Activated naive CD4-positive, alpha-beta T cell treated with anti-CD3 and anti-CD28 coated beads, Interleukin-2, amount 10 ng/mL, durations not matched to agents 7 days and 5 days (primary cell): ENCODE data around the gene DOK6.
A peak's percentile ranks its signal among the peaks of the same experiment; 100 is the strongest.
"Not testable (repeated sequence)": the region's sequence is repeated elsewhere in the genome, so short reads cannot be mapped to it uniquely, and the experiment has no call there.

Source experiments
- CTCF ChIA-PET: fragments of 350-600 bp; sonication (Branson Sonifier 250); formaldehyde crosslinking; loops from one replicate; lab custom pipeline; 2021; ENCODE audit warnings: antibody characterized with exemption; lab: Charles Lee
- DNase-seq: peaks from one replicate; pipeline ENCODE4 v3.0.0-alpha.2; 2020
- H3K27ac Mint-ChIP-seq: one replicate; pipeline ENCODE4 v1.8.0; 2021; ENCODE audit warnings: mild to moderate bottlenecking, moderate library complexity, mixed read lengths
- H3K27me3 Mint-ChIP-seq: one replicate; pipeline ENCODE4 v1.8.0; 2021; ENCODE audit warnings: mild to moderate bottlenecking, mixed read lengths
- H3K36me3 Mint-ChIP-seq: one replicate; pipeline ENCODE4 v1.8.0; 2021; ENCODE audit warnings: mixed read lengths
- H3K4me1 Mint-ChIP-seq: one replicate; pipeline ENCODE4 v1.8.0; 2021; ENCODE audit warnings: mixed read lengths
- H3K4me3 Mint-ChIP-seq: one replicate; pipeline ENCODE4 v1.8.0; 2021; ENCODE audit warnings: mild to moderate bottlenecking, moderate library complexity, mixed read lengths
- H3K9me3 Mint-ChIP-seq: one replicate; pipeline ENCODE4 v1.8.0; 2021; ENCODE audit warnings: mixed read lengths

The DOK6 gene

GRCh38 chr18:69400253-69400975, at the start of gene DOK6:
Gene DOK6, plus strand, starts transcription at chr18:69400888.
- no peak for DNase-seq
- peak within 1 kb of the TSS; percentile 29 for H3K27ac Mint-ChIP-seq
- peaks cover 51% of the 10 kb centered on the region for H3K27me3 Mint-ChIP-seq
- H3K4me3 Mint-ChIP-seq: peak within 1 kb of the TSS; percentile 54
- peaks cover 13% of the 10 kb centered on the region for H3K4me1 Mint-ChIP-seq
- CTCF ChIA-PET: no interaction called here
- H3K9me3 Mint-ChIP-seq: no peaks in the 10 kb centered on the region
- peaks cover 5% of the 10 kb centered on the region for H3K36me3 Mint-ChIP-seq

GRCh38 chr18:69353023-69353422, 47.7 kb upstream of the DOK6 start:
- Mint-ChIP-seq H3K9me3 (no peaks in the 10 kb centered on the region), H3K4me1 (no peaks in the 10 kb centered on the region), H3K36me3 (no peaks in the 10 kb centered on the region), H3K27me3 (no peaks in the 10 kb centered on the region), H3K4me3 (no peak overlapping the region), H3K27ac (no peak overlapping the region)
- no peak for DNase-seq
- CTCF ChIA-PET: no interaction called here

- H3K4me3 Mint-ChIP-seq: no peak overlapping the region
- no peak overlapping the region for H3K27ac Mint-ChIP-seq
- CTCF ChIA-PET: no interaction called here
- no peak for DNase-seq
- H3K9me3 Mint-ChIP-seq: peaks cover 9% of the 10 kb centered on the region
- no peaks in the 10 kb centered on the region for H3K27me3 Mint-ChIP-seq
- no peaks in the 10 kb centered on the region for H3K36me3 Mint-ChIP-seq
- no peaks in the 10 kb centered on the region for H3K4me1 Mint-ChIP-seq
These were observed 43.1 kb upstream of the DOK6 start for GRCh38 chr18:69357590-69357989.

GRCh38 chr18:69358212-69358895, 42.3 kb upstream of the DOK6 start:
- no peaks in the 10 kb centered on the region for H3K36me3 Mint-ChIP-seq
- peaks cover 9% of the 10 kb centered on the region for H3K9me3 Mint-ChIP-seq

GRCh38 chr18:69359768-69360167, 40.9 kb upstream of the DOK6 start:
- H3K9me3 Mint-ChIP-seq, H3K36me3 Mint-ChIP-seq, H3K27me3 Mint-ChIP-seq, H3K27ac Mint-ChIP-seq, DNase-seq, H3K4me3 Mint-ChIP-seq, H3K4me1 Mint-ChIP-seq, CTCF ChIA-PET: not testable (repeated sequence)

More at GRCh38 chr18:69358212-69358895, 42.3 kb upstream of the DOK6 start:
- CTCF ChIA-PET: no interaction called here
- Mint-ChIP-seq H3K27me3 (no peaks in the 10 kb centered on the region), H3K27ac (no peak overlapping the region), H3K4me3 (no peak overlapping the region), H3K4me1 (no peaks in the 10 kb centered on the region)
- DNase-seq: no peak

- H3K4me1 Mint-ChIP-seq: no peaks in the 10 kb centered on the region
- no peak overlapping the region for H3K4me3 Mint-ChIP-seq
- DNase-seq: no peak
- peaks cover 5% of the 10 kb centered on the region for H3K9me3 Mint-ChIP-seq
- no peaks in the 10 kb centered on the region for H3K36me3 Mint-ChIP-seq
- H3K27me3 Mint-ChIP-seq: no peaks in the 10 kb centered on the region
- no peak overlapping the region for H3K27ac Mint-ChIP-seq
- CTCF ChIA-PET: no interaction called here
These were observed 35.8 kb upstream of the DOK6 start for GRCh38 chr18:69364930-69365329.

GRCh38 chr18:69365658-69366057, 35.0 kb upstream of the DOK6 start:
- Mint-ChIP-seq H3K4me1 (no peaks in the 10 kb centered on the region), H3K4me3 (no peak overlapping the region), H3K27me3 (no peaks in the 10 kb centered on the region), H3K27ac (no peak overlapping the region), H3K9me3 (peaks cover 2% of the 10 kb centered on the region), H3K36me3 (no peaks in the 10 kb centered on the region)
- DNase-seq: no peak
- CTCF ChIA-PET: no interaction called here

GRCh38 chr18:69367104-69367503, 33.6 kb upstream of the DOK6 start:
- no peak overlapping the region for H3K4me3 Mint-ChIP-seq
- no peak for DNase-seq
- H3K27ac Mint-ChIP-seq: no peak overlapping the region
- no peaks in the 10 kb centered on the region for H3K27me3 Mint-ChIP-seq
- CTCF ChIA-PET: no interaction called here
- no peaks in the 10 kb centered on the region for H3K4me1 Mint-ChIP-seq
- no peaks in the 10 kb centered on the region for H3K36me3 Mint-ChIP-seq
- no peaks in the 10 kb centered on the region for H3K9me3 Mint-ChIP-seq

- Mint-ChIP-seq H3K27ac (no peak overlapping the region), H3K4me1 (no peaks in the 10 kb centered on the region), H3K9me3 (no peaks in the 10 kb centered on the region), H3K4me3 (no peak overlapping the region), H3K36me3 (no peaks in the 10 kb centered on the region), H3K27me3 (no peaks in the 10 kb centered on the region)
- no peak for DNase-seq
- CTCF ChIA-PET: no interaction called here
These were observed 29.0 kb upstream of the DOK6 start for GRCh38 chr18:69371729-69372128.

- H3K27me3 Mint-ChIP-seq: no peaks in the 10 kb centered on the region
- CTCF ChIA-PET: no interaction called here
- H3K27ac Mint-ChIP-seq: no peak overlapping the region
- no peak for DNase-seq
- H3K4me3 Mint-ChIP-seq: no peak overlapping the region
- H3K9me3 Mint-ChIP-seq: no peaks in the 10 kb centered on the region
- no peaks in the 10 kb centered on the region for H3K36me3 Mint-ChIP-seq
- no peaks in the 10 kb centered on the region for H3K4me1 Mint-ChIP-seq
These were observed 20.4 kb upstream of the DOK6 start for GRCh38 chr18:69380324-69380723.

GRCh38 chr18:69383186-69383585, 17.5 kb upstream of the DOK6 start:
- no peak overlapping the region for H3K4me3 Mint-ChIP-seq
- H3K36me3 Mint-ChIP-seq: no peaks in the 10 kb centered on the region
- CTCF ChIA-PET: no interaction called here
- H3K4me1 Mint-ChIP-seq: no peaks in the 10 kb centered on the region
- no peaks in the 10 kb centered on the region for H3K27me3 Mint-ChIP-seq
- H3K9me3 Mint-ChIP-seq: no peaks in the 10 kb centered on the region
- no peak overlapping the region for H3K27ac Mint-ChIP-seq
- DNase-seq: no peak

GRCh38 chr18:69387186-69387585, 13.5 kb upstream of the DOK6 start:
- H3K36me3 Mint-ChIP-seq: no peaks in the 10 kb centered on the region
- H3K4me1 Mint-ChIP-seq: no peaks in the 10 kb centered on the region
- no peak for DNase-seq
- no peaks in the 10 kb centered on the region for H3K9me3 Mint-ChIP-seq
- no peak overlapping the region for H3K4me3 Mint-ChIP-seq
- no peak overlapping the region for H3K27ac Mint-ChIP-seq
- CTCF ChIA-PET: no interaction called here
- H3K27me3 Mint-ChIP-seq: no peaks in the 10 kb centered on the region

- Mint-ChIP-seq H3K36me3 (no peaks in the 10 kb centered on the region), H3K4me3 (no peak overlapping the region), H3K27me3 (no peaks in the 10 kb centered on the region), H3K27ac (no peak overlapping the region), H3K4me1 (no peaks in the 10 kb centered on the region), H3K9me3 (no peaks in the 10 kb centered on the region)
- DNase-seq: no peak
- CTCF ChIA-PET: no interaction called here
These were observed 12.5 kb upstream of the DOK6 start for GRCh38 chr18:69388222-69388621.

GRCh38 chr18:69397096-69397495, 3.6 kb upstream of the DOK6 start:
- CTCF ChIA-PET: interaction anchor here (0.6 kb wide), 1 partner anchor 210 kb away, joined by 3 read pairs; no protein-coding TSS in a partner anchor
- Mint-ChIP-seq H3K36me3 (peaks cover 5% of the 10 kb centered on the region), H3K27ac (no peak overlapping the region), H3K27me3 (peaks cover 28% of the 10 kb centered on the region), H3K9me3 (no peaks in the 10 kb centered on the region), H3K4me3 (no peak overlapping the region), H3K4me1 (peaks cover 11% of the 10 kb centered on the region)
- no peak for DNase-seq

GRCh38 chr18:69399253-69399652, 1.4 kb upstream of the DOK6 start:
- Mint-ChIP-seq H3K4me1 (peaks cover 13% of the 10 kb centered on the region), H3K27ac (no peak overlapping the region), H3K4me3 (no peak overlapping the region), H3K36me3 (peaks cover 5% of the 10 kb centered on the region), H3K27me3 (peaks cover 44% of the 10 kb centered on the region), H3K9me3 (no peaks in the 10 kb centered on the region)
- CTCF ChIA-PET: no interaction called here
- no peak for DNase-seq
